ENCODE data around the gene TXK. TPM values are rescaled to one million over a fixed set of nuclear protein-coding genes. Genes with fewer than 3 reads are reported as not detected.

Gene TXK
- total RNA-seq, 1 experiment from 2014 or later, result 0.39 TPM

- Histone ChIP-seq H3K79me2 (ENCODE audit: insufficient read depth, low read length) (no peaks in the 10 kb centered on the region), H2BK15ac (ENCODE audit: low read depth, low read length) (no peak overlapping the region)
- no CpG with 5 or more reads among the region's 3 CpGs for WGBS (ENCODE audit: extremely low coverage, insufficient read length, low lambda C conversion rate)
Measured at GRCh38 chr4:48157271-48157670, 23.2 kb upstream of the TXK start.

More at GRCh38 chr4:48157271-48157670, 23.2 kb upstream of the TXK start:
- H3K4me3 Mint-ChIP-seq, result no peak overlapping the region
- Histone ChIP-seq H3K27me3 (ENCODE audit: insufficient read depth, low read length) (no peaks in the 10 kb centered on the region), H2BK5ac (ENCODE audit: insufficient read length, low read length) (no peak overlapping the region), H3K23ac (ENCODE audit: insufficient read length, low read depth, low read length) (no peak overlapping the region), H3K14ac (ENCODE audit: insufficient read depth, low read length) (no peak overlapping the region), H3K23me2 (ENCODE audit: insufficient read length, low read depth, low read length, poor library complexity, severe bottlenecking) (no peaks in the 10 kb centered on the region), H4K5ac (ENCODE audit: insufficient read length, low read depth, low read length) (no peak overlapping the region), H2BK20ac (ENCODE audit: low read depth, low read length, poor library complexity, severe bottlenecking) (no peak overlapping the region), H3K27ac (ENCODE audit: insufficient read length, low read depth, low read length) (no peak overlapping the region), H3K4me1 (ENCODE audit: insufficient read depth, low read length) (no peaks in the 10 kb centered on the region), H4K91ac (ENCODE audit: insufficient read length, low read depth, low read length) (no peak overlapping the region), H2AK5ac (ENCODE audit: insufficient read length, low read length) (no peak overlapping the region), H3K56ac (ENCODE audit: insufficient read length, low read depth, low read length) (no peak overlapping the region), H3K79me1 (ENCODE audit: insufficient read depth, low read depth, low read length, poor library complexity, severe bottlenecking) (no peaks in the 10 kb centered on the region), H2AFZ (ENCODE audit: low read length) (no peak overlapping the region), H3T11ph (ENCODE audit: low read length) (no peak overlapping the region), H4K8ac (replicated peaks; ENCODE audit: insufficient read length, low read depth, low read length) (no peak overlapping the region), H2BK12ac (ENCODE audit: insufficient read length, low read depth, low read length) (no peak overlapping the region), H3K9me3 (ENCODE audit: control insufficient read depth, low read depth, low read length) (peaks cover 24% of the 10 kb centered on the region), H3K18ac (ENCODE audit: insufficient read length, low read depth, low read length) (no peak overlapping the region), H3K9ac (ENCODE audit: extremely low read depth, insufficient read length, low read length) (no peak overlapping the region), H2BK120ac (ENCODE audit: low read depth, low read length, poor library complexity, severe bottlenecking) (no peak overlapping the region), H4K20me1 (ENCODE audit: control insufficient read depth, insufficient read depth, insufficient read length) (no peaks in the 10 kb centered on the region), H3K4me2 (ENCODE audit: insufficient read depth, insufficient read length, low read length) (no peak overlapping the region), H3K4ac (ENCODE audit: low read depth, low read length) (no peak overlapping the region)
- H3K27me3 Mint-ChIP-seq (ENCODE audit: low read depth), result no peaks in the 10 kb centered on the region
- peaks cover 24 to 32% of the 10 kb centered on the region in 2 experiments for H3K9me3 Mint-ChIP-seq
- H3K36me3 Mint-ChIP-seq (ENCODE audit: insufficient read depth in 1 of 3, low read depth in 3 of 3), result peaks cover 27 to 48% (median 44%) of the 10 kb centered on the region in 3 experiments
- H3K4me1 Mint-ChIP-seq, result peaks cover 6% of the 10 kb centered on the region in 2 experiments
- no peak for TF ChIP-seq CTCF (conservative IDR thresholded peaks at IDR 0.05)
- DNase-seq, result no peak
- no peak overlapping the region for H3K27ac Mint-ChIP-seq

Data from H9 (cell line).